ENCODE data around the gene USH2A. TPM values are rescaled to one million over a fixed set of nuclear protein-coding genes. Genes with fewer than 3 reads are reported as not detected.

The USH2A gene
- total RNA-seq, 4 donors from 2014 or later = 0.39 TPM; not detected in 3

GRCh38 chr1:215581896-215582295, 841.4 kb downstream of the USH2A start:
- H3K36me3 ChIP-seq = peaks cover 0 to 89% of the 10 kb centered on the region in 2 donors
- no peak for ATAC-seq
- 91 to 100% methylated on average over 1 to 2 of the region's 2 CpGs for WGBS, 2 donors (ENCODE audit: low coverage in 1 of 2)

More at GRCh38 chr1:215581896-215582295, 841.4 kb downstream of the USH2A start:
- no peak for TF ChIP-seq POLR2AphosphoS5 (IDR thresholded peaks at IDR 0.05)
- TF ChIP-seq CTCF (IDR thresholded peaks at IDR 0.05) = no peak
- no peak for TF ChIP-seq EP300 (IDR thresholded peaks at IDR 0.05)
- TF ChIP-seq POLR2A (IDR thresholded peaks at IDR 0.05) = no peak
- H3K27me3 ChIP-seq = no peaks in the 10 kb centered on the region
- no peak overlapping the region for H3K4me3 ChIP-seq
- no peak overlapping the region for H3K27ac ChIP-seq
- H3K4me1 ChIP-seq = no peaks in the 10 kb centered on the region
- no peaks in the 10 kb centered on the region for H3K9me3 ChIP-seq

Small RNA genes within 50 kb of the gene (small RNA-seq; reads per million reads assigned to genes)
- gene MRPS18BP1 (0 reads per million in 4 donors), gene RF00108 (0 to 0.09 (median 0) reads per million in 4 donors)

Data from gastroesophageal sphincter (tissue), 4 donors.